SH-SY5Y (cell line): ENCODE data around the gene CD82.

Experiments
- GATA2 ChIP-seq: IDR thresholded peaks from 2 replicates; pipeline ENCODE4 v1.6.1; 2011; ENCODE audit warnings: mild to moderate bottlenecking, low read depth, low read length
- GATA3 ChIP-seq: IDR thresholded peaks from 2 replicates; pipeline ENCODE4 v1.6.1; 2011; ENCODE audit warnings: low read depth, mild to moderate bottlenecking, low read length, moderate library complexity

DNA sequence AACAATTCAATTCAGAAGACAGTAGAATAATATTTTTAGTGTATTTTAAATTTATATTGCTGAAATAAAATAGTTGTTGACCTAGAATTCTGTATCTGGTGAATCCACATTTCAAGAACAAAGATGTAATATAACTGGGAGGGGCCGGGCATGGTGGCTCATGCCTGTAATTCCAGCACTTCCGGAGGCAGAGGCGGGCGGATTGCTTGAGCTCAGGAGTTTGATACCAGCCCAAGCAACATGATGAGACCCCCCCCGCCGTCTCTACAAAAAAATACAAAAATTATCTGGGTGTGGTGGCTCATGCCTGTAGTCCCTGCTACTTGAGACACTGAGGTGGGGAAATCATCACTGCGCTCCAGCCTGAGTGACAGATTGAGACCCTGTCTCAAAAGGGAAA, 72.6 kb downstream of the CD82 start:
- TF ChIP-seq GATA2, result no peak
- no peak for TF ChIP-seq GATA3
